ENCODE measurements around the gene ULK4. TPM values are rescaled to one million over a fixed set of nuclear protein-coding genes. Genes with fewer than 3 reads are reported as not detected.

The ULK4 gene
- total RNA-seq, 4 donors from 2014 or later, result 3.2 to 18.7 (median 12.6) TPM

- no peak for DNase-seq (ENCODE audit: low spot score in 2 of 2)
- 92 to 93% methylated on average over 4 of the region's 4 CpGs for WGBS, 2 donors
- intact Hi-C loops (cut with DNase I; ENCODE audit: low total_unique reads), result no loop called here
- no peak overlapping the region for H3K4me3 ChIP-seq (ENCODE audit: low read depth, poor library complexity, severe bottlenecking)
- TF ChIP-seq POLR2A (IDR thresholded peaks at IDR 0.05), result no peak
- TF ChIP-seq CTCF (IDR thresholded peaks at IDR 0.05), result no peak
Observed at GRCh38 chr3:41441568-41441967, 520.3 kb downstream of the ULK4 start.

- intact Hi-C loops (cut with DNase I; ENCODE audit: low total_unique reads), result no loop called here
- DNase-seq (ENCODE audit: low spot score in 2 of 2), result no peak
- H3K4me3 ChIP-seq (ENCODE audit: low read depth, poor library complexity, severe bottlenecking), result no peak overlapping the region
- WGBS, 2 donors, result 89 to 94% methylated on average over 2 of the region's 2 CpGs
- TF ChIP-seq CTCF (IDR thresholded peaks at IDR 0.05), result no peak
- TF ChIP-seq POLR2A (IDR thresholded peaks at IDR 0.05), result no peak
Observed at GRCh38 chr3:41441139-41441538, 520.8 kb downstream of the ULK4 start.

- no peak overlapping the region for H3K4me3 ChIP-seq (ENCODE audit: low read depth, poor library complexity, severe bottlenecking)
- intact Hi-C loops (cut with DNase I; ENCODE audit: low total_unique reads), result no loop called here
- TF ChIP-seq CTCF (IDR thresholded peaks at IDR 0.05) (no peak), POLR2A (IDR thresholded peaks at IDR 0.05) (no peak)
- 83 to 84% methylated on average over 1 of the region's 1 CpG for WGBS, 2 donors
- no peak for DNase-seq (ENCODE audit: low spot score in 2 of 2)
Observed at GRCh38 chr3:41436983-41437382, 524.9 kb downstream of the ULK4 start.

- 70 to 75% methylated on average over 2 of the region's 2 CpGs for WGBS, 2 donors
- intact Hi-C loops (cut with DNase I; ENCODE audit: low total_unique reads), result no loop called here
- TF ChIP-seq CTCF (IDR thresholded peaks at IDR 0.05) (no peak), POLR2A (IDR thresholded peaks at IDR 0.05) (no peak)
- DNase-seq (ENCODE audit: low spot score in 2 of 2), result no peak
- H3K4me3 ChIP-seq (ENCODE audit: low read depth, poor library complexity, severe bottlenecking), result no peak overlapping the region
Observed at GRCh38 chr3:41434781-41435180, 527.1 kb downstream of the ULK4 start.

- no peak overlapping the region for H3K4me3 ChIP-seq (ENCODE audit: low read depth, poor library complexity, severe bottlenecking)
- TF ChIP-seq CTCF (IDR thresholded peaks at IDR 0.05), result no peak
- TF ChIP-seq POLR2A (IDR thresholded peaks at IDR 0.05), result no peak
- no peak for DNase-seq (ENCODE audit: low spot score in 2 of 2)
- 90 to 91% methylated on average over 4 of the region's 4 CpGs for WGBS, 2 donors
- intact Hi-C loops (cut with DNase I; ENCODE audit: low total_unique reads), result no loop called here
Observed at GRCh38 chr3:41431386-41431785, 530.5 kb downstream of the ULK4 start.

GRCh38 chr3:41430886-41431285 is 531.0 kb downstream of the ULK4 start:
- no peak for DNase-seq (ENCODE audit: low spot score in 2 of 2)
- intact Hi-C loops (cut with DNase I; ENCODE audit: low total_unique reads), result no loop called here
- no peak for TF ChIP-seq POLR2A (IDR thresholded peaks at IDR 0.05)
- TF ChIP-seq CTCF (IDR thresholded peaks at IDR 0.05), result no peak
- H3K4me3 ChIP-seq (ENCODE audit: low read depth, poor library complexity, severe bottlenecking), result no peak overlapping the region
- 96 to 97% methylated on average over 12 of the region's 12 CpGs for whole genome bisulfite sequencing, 2 donors

Measured in lower leg skin (tissue), 4 donors.